Liver (tissue), 9 donors: ENCODE data around the gene ADGRL4. TPM values are rescaled to one million over a fixed set of nuclear protein-coding genes. Genes with fewer than 3 reads are reported as not detected.

Experiments
- DNase-seq: peaks from one replicate; pipeline ENCODE4 v3.0.0-alpha.2; 2017; ENCODE audit warnings: low spot score
- H3K27ac ChIP-seq, 2 donors: one replicate each; pipeline ENCODE4 v1.7.0; 2013; ENCODE audit warnings: inconsistent platforms in 2 of 2, low read length in 2 of 2, control low read depth in 1 of 2, low read depth in 1 of 2, mild to moderate bottlenecking in 1 of 2
- H3K27me3 ChIP-seq, 4 donors: one replicate each; pipeline versions ENCODE4 v1.6.1 to v1.7.0; 2013; ENCODE audit warnings: low read length in 3 of 4, inconsistent platforms in 1 of 4, mild to moderate bottlenecking in 1 of 4, moderate library complexity in 1 of 4; ENCODE audit not compliant: control insufficient read depth in 4 of 4, insufficient read depth in 4 of 4
- H3K36me3 ChIP-seq, 4 donors: one replicate each; pipeline versions ENCODE4 v1.6.1 to v1.7.0; 2013; ENCODE audit warnings: low read length in 3 of 4, mild to moderate bottlenecking in 3 of 4, low read depth in 1 of 4, moderate library complexity in 1 of 4; ENCODE audit not compliant: control insufficient read depth in 4 of 4, insufficient read depth in 3 of 4
- H3K4me1 ChIP-seq, 4 donors: one replicate each; pipeline versions ENCODE4 v1.6.1 to v1.7.0; 2013; ENCODE audit warnings: low read length in 3 of 4, mild to moderate bottlenecking in 3 of 4, moderate library complexity in 1 of 4; ENCODE audit not compliant: control insufficient read depth in 4 of 4, insufficient read depth in 4 of 4
- H3K4me3 ChIP-seq, 3 donors: one replicate each; pipeline versions ENCODE4 v1.6.1 to v1.7.0; 2013; ENCODE audit warnings: low read length in 3 of 3, control low read depth in 1 of 3, low read depth in 1 of 3, mild to moderate bottlenecking in 1 of 3
- H3K9ac ChIP-seq, 2 donors: one replicate each; pipeline ENCODE4 v1.7.0; 2013; ENCODE audit warnings: low read length in 2 of 2, mild to moderate bottlenecking in 2 of 2, moderate library complexity in 2 of 2, control low read depth in 1 of 2, low read depth in 1 of 2
- H3K9me3 ChIP-seq, 4 donors: one replicate each; pipeline versions ENCODE4 v1.6.1 to v1.7.0; 2013; ENCODE audit warnings: low read length in 3 of 4; ENCODE audit not compliant: control insufficient read depth in 4 of 4
- FOXA1 ChIP-seq: IDR thresholded peaks from 2 replicates; pipeline ENCODE4 v1.6.1; 2016; ENCODE audit warnings: antibody characterized with exemption
- FOXA2 ChIP-seq: IDR thresholded peaks from 2 replicates; pipeline ENCODE4 v1.6.1; 2016; ENCODE audit warnings: antibody characterized with exemption
- GABPA ChIP-seq, 2 donors: IDR thresholded peaks in 1 of 2; conservative IDR thresholded peaks in 1 of 2; 2 replicates each; pipeline ENCODE4 v1.6.1; 2016; ENCODE audit warnings: antibody characterized with exemption in 2 of 2, mild to moderate bottlenecking in 1 of 2, moderate library complexity in 1 of 2
- HNF4A ChIP-seq, 2 donors: conservative IDR thresholded peaks; 2 replicates each; pipeline ENCODE4 v1.6.1; 2016; ENCODE audit warnings: antibody characterized with exemption in 2 of 2, mild to moderate bottlenecking in 2 of 2
- HNF4G ChIP-seq: IDR thresholded peaks from 2 replicates; pipeline ENCODE4 v1.6.1; 2016; ENCODE audit warnings: antibody characterized with exemption
- JUND ChIP-seq, 2 donors: IDR thresholded peaks; 2 replicates each; pipeline ENCODE4 v1.6.1; 2016; ENCODE audit warnings: antibody characterized with exemption in 2 of 2
- NR2F2 ChIP-seq: IDR thresholded peaks from 2 replicates; pipeline ENCODE4 v1.6.1; 2016; ENCODE audit warnings: antibody characterized with exemption
- RAD21 ChIP-seq, 2 donors: IDR thresholded peaks; 2 replicates each; pipeline ENCODE4 v1.6.1; 2016; ENCODE audit warnings: antibody characterized with exemption in 2 of 2, mild to moderate bottlenecking in 2 of 2
- REST ChIP-seq: IDR thresholded peaks from 2 replicates; pipeline ENCODE4 v1.6.1; 2016; ENCODE audit warnings: antibody characterized with exemption, mild to moderate bottlenecking
- SP1 ChIP-seq: IDR thresholded peaks from 2 replicates; pipeline ENCODE4 v1.6.1; 2018; ENCODE audit warnings: antibody characterized with exemption, mild to moderate bottlenecking
- TAF1 ChIP-seq: conservative IDR thresholded peaks from 2 replicates; pipeline ENCODE4 v1.6.1; 2016; ENCODE audit warnings: antibody characterized with exemption, mild to moderate bottlenecking
- YY1 ChIP-seq: IDR thresholded peaks from 2 replicates; pipeline ENCODE4 v1.6.1; 2016; ENCODE audit warnings: antibody characterized with exemption, mild to moderate bottlenecking
- ZBTB33 ChIP-seq: IDR thresholded peaks from 2 replicates; pipeline ENCODE4 v1.6.1; 2016; ENCODE audit warnings: antibody characterized with exemption
- WGBS: extraction: QIAGEN DNeasy Blood & Tissue Kit; methylation state at CpG from one replicate; pipeline ENCODE4 v1.1.7; 2013; 5-methylcytosine and 5-hydroxymethylcytosine counted together
- polyA plus RNA-seq, 2 donors: library from polyadenylated mRNA; stranded (reverse) in 1 of 2; unstranded in 1 of 2; fragments of 200-250 nt in 1 of 2; fragments of >200 nt in 1 of 2; fragmentation: Nextera tagmentation in 1 of 2; extraction: Ambion mirVana in 1 of 2; gene quantifications; one replicate each; pipeline versions ENCODE4 v1.2.1 to v1.2.3, GENCODE V29; 2013 to 2015
- total RNA-seq, 2 donors: library from RNA; depleted of rRNA; stranded (reverse); fragments of >200 nt; gene quantifications; one replicate each; pipeline ENCODE4 v1.2.3, GENCODE V29; 2014
- TF ChIP-seq, protein P1 (sequence below): fragments of 150-350 bp; IDR thresholded peaks from 2 replicates; pipeline ENCODE4 v1.5.1; 2017; ENCODE audit warnings: improper control_type of control experiment, low read depth, low read length; ENCODE audit not compliant: missing input control
- TF ChIP-seq, protein P2 (sequence below): IDR thresholded peaks from 2 replicates; pipeline ENCODE4 v1.6.1; 2016; ENCODE audit warnings: antibody characterized with exemption
- TF ChIP-seq, protein P3 (sequence below): IDR thresholded peaks from 2 replicates; pipeline ENCODE4 v1.6.1; 2016; ENCODE audit warnings: antibody characterized with exemption
- donor health status: healthy.
- donor health status: healthy.
- donor health status: healthy.
- donor health status: healthy.
- donor health status: healthy.

ADGRL4 gene
- total and polyA plus RNA-seq, 4 donors: 2.1 to 9.2 (median 5.6) TPM

DNA sequence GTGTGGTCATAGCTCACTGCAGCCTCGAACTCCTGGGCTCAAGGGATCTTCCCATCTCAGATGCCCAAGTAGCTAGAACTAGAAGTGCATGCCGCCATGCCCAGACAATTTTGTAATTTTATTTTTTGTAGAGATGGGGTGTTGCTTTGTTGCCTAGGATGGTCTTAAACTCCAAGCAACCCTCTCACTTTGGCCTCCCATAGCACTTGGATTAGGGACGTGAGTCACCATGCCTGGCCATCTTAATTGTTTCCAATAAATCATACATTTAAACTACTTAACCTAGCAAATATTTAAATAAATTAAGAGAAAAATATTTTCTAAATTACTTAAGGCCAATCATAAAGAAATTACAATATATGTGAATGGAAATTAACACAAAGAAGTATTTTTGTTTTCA, 35.1 kb upstream of the ADGRL4 start:
- Histone ChIP-seq H3K27me3 (no peaks in the 10 kb centered on the region), H3K36me3 (no peaks in the 10 kb centered on the region), H3K9ac (no peak overlapping the region), H3K27ac (no peak overlapping the region), H3K4me3 (no peak overlapping the region), H3K4me1 (no peaks in the 10 kb centered on the region), H3K9me3 (peaks cover 2 to 6% (median 2%) of the 10 kb centered on the region in 4 donors)
- DNase-seq: no peak
- TF ChIP-seq HNF4G (no peak), SP1 (no peak), FOXA1 (no peak), YY1 (no peak), RAD21 (IDR thresholded peaks at IDR 0.05) (no peak), REST (no peak), GABPA (IDR thresholded peaks at IDR 0.05 in 1 of 2, conservative IDR thresholded peaks at IDR 0.05 in 1 of 2) (no peak), NR2F2 (no peak), FOXA2 (no peak), HNF4A (conservative IDR thresholded peaks at IDR 0.05) (no peak), TAF1 (no peak), ZBTB33 (no peak), JUND (IDR thresholded peaks at IDR 0.05) (no peak)
- TF ChIP-seq, protein P1, sequence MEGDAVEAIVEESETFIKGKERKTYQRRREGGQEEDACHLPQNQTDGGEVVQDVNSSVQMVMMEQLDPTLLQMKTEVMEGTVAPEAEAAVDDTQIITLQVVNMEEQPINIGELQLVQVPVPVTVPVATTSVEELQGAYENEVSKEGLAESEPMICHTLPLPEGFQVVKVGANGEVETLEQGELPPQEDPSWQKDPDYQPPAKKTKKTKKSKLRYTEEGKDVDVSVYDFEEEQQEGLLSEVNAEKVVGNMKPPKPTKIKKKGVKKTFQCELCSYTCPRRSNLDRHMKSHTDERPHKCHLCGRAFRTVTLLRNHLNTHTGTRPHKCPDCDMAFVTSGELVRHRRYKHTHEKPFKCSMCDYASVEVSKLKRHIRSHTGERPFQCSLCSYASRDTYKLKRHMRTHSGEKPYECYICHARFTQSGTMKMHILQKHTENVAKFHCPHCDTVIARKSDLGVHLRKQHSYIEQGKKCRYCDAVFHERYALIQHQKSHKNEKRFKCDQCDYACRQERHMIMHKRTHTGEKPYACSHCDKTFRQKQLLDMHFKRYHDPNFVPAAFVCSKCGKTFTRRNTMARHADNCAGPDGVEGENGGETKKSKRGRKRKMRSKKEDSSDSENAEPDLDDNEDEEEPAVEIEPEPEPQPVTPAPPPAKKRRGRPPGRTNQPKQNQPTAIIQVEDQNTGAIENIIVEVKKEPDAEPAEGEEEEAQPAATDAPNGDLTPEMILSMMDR: no peak
- TF ChIP-seq, protein P2, sequence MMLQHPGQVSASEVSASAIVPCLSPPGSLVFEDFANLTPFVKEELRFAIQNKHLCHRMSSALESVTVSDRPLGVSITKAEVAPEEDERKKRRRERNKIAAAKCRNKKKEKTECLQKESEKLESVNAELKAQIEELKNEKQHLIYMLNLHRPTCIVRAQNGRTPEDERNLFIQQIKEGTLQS: no peak
- TF ChIP-seq, protein P3, sequence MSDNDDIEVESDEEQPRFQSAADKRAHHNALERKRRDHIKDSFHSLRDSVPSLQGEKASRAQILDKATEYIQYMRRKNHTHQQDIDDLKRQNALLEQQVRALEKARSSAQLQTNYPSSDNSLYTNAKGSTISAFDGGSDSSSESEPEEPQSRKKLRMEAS: no peak
- 75% methylated on average over 3 of the region's 3 CpGs for WGBS
